Loucy (cell line): ENCODE measurements around the gene PAM.

Experiments used
- EZH2phosphoT487 ChIP-seq: fragments of 200-600 bp; IDR thresholded peaks from 2 replicates; pipeline ENCODE4 v1.6.1; 2018; ENCODE audit warnings: antibody characterized with exemption, mild to moderate bottlenecking, moderate library complexity, borderline replicate concordance
- TF ChIP-seq, protein P1 (sequence below): fragments of 200-600 bp; sonication (generic); conservative IDR thresholded peaks from 2 replicates; pipeline ENCODE4 v1.5.1; 2014; ENCODE audit warnings: mild to moderate bottlenecking, antibody characterized with exemption, low read length

DNA sequence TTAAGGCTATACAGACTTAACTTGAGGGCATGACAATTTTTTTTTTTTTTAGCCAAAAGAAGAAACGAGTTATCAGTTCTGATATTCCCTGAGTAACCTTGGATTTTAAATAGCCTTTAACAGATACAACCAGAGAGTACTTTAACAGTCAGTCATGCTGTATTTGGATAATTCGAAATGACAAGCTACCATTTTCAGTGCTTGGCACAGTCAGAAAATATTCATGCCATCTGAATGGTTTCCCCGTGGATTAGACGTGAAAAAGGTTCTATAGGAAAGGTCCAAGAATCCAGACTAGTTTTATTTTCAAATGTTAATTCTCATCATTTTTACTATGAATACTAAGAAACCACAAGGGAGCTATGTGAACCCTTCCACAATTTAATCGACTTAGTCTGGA lies 165.7 kb downstream of the PAM start:
- TF ChIP-seq, protein P1, sequence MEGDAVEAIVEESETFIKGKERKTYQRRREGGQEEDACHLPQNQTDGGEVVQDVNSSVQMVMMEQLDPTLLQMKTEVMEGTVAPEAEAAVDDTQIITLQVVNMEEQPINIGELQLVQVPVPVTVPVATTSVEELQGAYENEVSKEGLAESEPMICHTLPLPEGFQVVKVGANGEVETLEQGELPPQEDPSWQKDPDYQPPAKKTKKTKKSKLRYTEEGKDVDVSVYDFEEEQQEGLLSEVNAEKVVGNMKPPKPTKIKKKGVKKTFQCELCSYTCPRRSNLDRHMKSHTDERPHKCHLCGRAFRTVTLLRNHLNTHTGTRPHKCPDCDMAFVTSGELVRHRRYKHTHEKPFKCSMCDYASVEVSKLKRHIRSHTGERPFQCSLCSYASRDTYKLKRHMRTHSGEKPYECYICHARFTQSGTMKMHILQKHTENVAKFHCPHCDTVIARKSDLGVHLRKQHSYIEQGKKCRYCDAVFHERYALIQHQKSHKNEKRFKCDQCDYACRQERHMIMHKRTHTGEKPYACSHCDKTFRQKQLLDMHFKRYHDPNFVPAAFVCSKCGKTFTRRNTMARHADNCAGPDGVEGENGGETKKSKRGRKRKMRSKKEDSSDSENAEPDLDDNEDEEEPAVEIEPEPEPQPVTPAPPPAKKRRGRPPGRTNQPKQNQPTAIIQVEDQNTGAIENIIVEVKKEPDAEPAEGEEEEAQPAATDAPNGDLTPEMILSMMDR: no peak
- TF ChIP-seq EZH2phosphoT487: no peak
